ENCODE measurements around the gene R3HDM2. TPM values are rescaled to one million over a fixed set of nuclear protein-coding genes. Genes with fewer than 3 reads are reported as not detected.

Gene R3HDM2
- total RNA-seq, 2 experiments from 2014 or later = 70.2 to 71.5 TPM

- no peak overlapping the region for H3K27ac Mint-ChIP-seq
- CTCF ChIA-PET = interaction anchor here (1.9 to 12.1 kb wide), 3 partner anchors 9 to 20 kb away, joined by 4 to 253 read pairs (median 80); partner anchors contain the start of gene NXPH4
- no peak for DNase-seq
Observed at GRCh38 chr12:57236201-57236924, 194.5 kb downstream of the R3HDM2 start.

GRCh38 chr12:57235728-57236131, 195.1 kb downstream of the R3HDM2 start:
- ChIA-PET POLR2A (interaction anchor here (1.2 to 1.5 kb wide), 2 partner anchors 10 to 11 kb away, joined by 3 to 4 read pairs; no protein-coding TSS in a partner anchor), CTCF (interaction anchor here (12.1 kb wide), 1 partner anchor 20 kb away, joined by 253 read pairs; the partner anchor contains the start of gene NXPH4)
- no peaks in the 10 kb centered on the region for H3K9me3 Mint-ChIP-seq
- H3K27me3 Mint-ChIP-seq = peaks cover 25% of the 10 kb centered on the region
- H3K4me1 Mint-ChIP-seq = peaks cover 73% of the 10 kb centered on the region
- no peak overlapping the region for H3K27ac Mint-ChIP-seq
- no peak overlapping the region for H3K4me3 Mint-ChIP-seq
- peaks cover 63% of the 10 kb centered on the region for H3K36me3 Mint-ChIP-seq (ENCODE audit: low read depth)
- no peak for DNase-seq

More at GRCh38 chr12:57236201-57236924, 194.5 kb downstream of the R3HDM2 start:
- peaks cover 72% of the 10 kb centered on the region for H3K4me1 Mint-ChIP-seq
- no peak overlapping the region for H3K4me3 Mint-ChIP-seq
- no peaks in the 10 kb centered on the region for H3K9me3 Mint-ChIP-seq
- H3K36me3 Mint-ChIP-seq (ENCODE audit: low read depth) = peaks cover 57% of the 10 kb centered on the region
- H3K27me3 Mint-ChIP-seq = peaks cover 30% of the 10 kb centered on the region
- POLR2A ChIA-PET = interaction anchor here (1.2 to 3.3 kb wide), 3 partner anchors 10 to 22 kb away, joined by 3 to 24 read pairs (median 4); no protein-coding TSS in a partner anchor

GRCh38 chr12:57235017-57235727, 195.7 kb downstream of the R3HDM2 start:
- POLR2A ChIA-PET = interaction anchor here (1.2 to 1.5 kb wide), 2 partner anchors 9 to 11 kb away, joined by 3 to 4 read pairs; no protein-coding TSS in a partner anchor
- Mint-ChIP-seq H3K27me3 (peaks cover 19% of the 10 kb centered on the region), H3K4me3 (no peak overlapping the region), H3K9me3 (no peaks in the 10 kb centered on the region), H3K4me1 (peaks cover 73% of the 10 kb centered on the region), H3K36me3 (ENCODE audit: low read depth) (peaks cover 64% of the 10 kb centered on the region), H3K27ac (no peak overlapping the region)
- CTCF ChIA-PET = interaction anchor here (12.1 kb wide), 1 partner anchor 19 kb away, joined by 253 read pairs; the partner anchor contains the start of gene NXPH4
- DNase-seq = no peak

- H3K27ac Mint-ChIP-seq = no peak overlapping the region
Observed at GRCh38 chr12:57234571-57235016, 196.2 kb downstream of the R3HDM2 start.

GRCh38 chr12:57234233-57234570, 196.6 kb downstream of the R3HDM2 start:
- CTCF ChIA-PET = interaction anchor here (1.3 kb wide), 1 partner anchor 21 kb away, joined by 4 read pairs; no protein-coding TSS in a partner anchor
- no peaks in the 10 kb centered on the region for H3K9me3 Mint-ChIP-seq
- H3K4me1 Mint-ChIP-seq = peaks cover 75% of the 10 kb centered on the region
- H3K4me3 Mint-ChIP-seq = no peak overlapping the region
- peaks cover 19% of the 10 kb centered on the region for H3K27me3 Mint-ChIP-seq
- H3K27ac Mint-ChIP-seq = peak overlapping the region; percentile 28
- DNase-seq = no peak
- POLR2A ChIA-PET = no interaction called here
- H3K36me3 Mint-ChIP-seq (ENCODE audit: low read depth) = peaks cover 71% of the 10 kb centered on the region

More at GRCh38 chr12:57234571-57235016, 196.2 kb downstream of the R3HDM2 start:
- H3K4me1 Mint-ChIP-seq = peaks cover 75% of the 10 kb centered on the region
- H3K27me3 Mint-ChIP-seq = peaks cover 19% of the 10 kb centered on the region
- ChIA-PET CTCF (no interaction called here), POLR2A (no interaction called here)
- peaks cover 70% of the 10 kb centered on the region for H3K36me3 Mint-ChIP-seq (ENCODE audit: low read depth)
- no peaks in the 10 kb centered on the region for H3K9me3 Mint-ChIP-seq
- DNase-seq = no peak
- H3K4me3 Mint-ChIP-seq = no peak overlapping the region

- Mint-ChIP-seq H3K27ac (peak overlapping the region; percentile 28), H3K27me3 (peaks cover 16% of the 10 kb centered on the region), H3K4me1 (peaks cover 77% of the 10 kb centered on the region), H3K36me3 (ENCODE audit: low read depth) (peaks cover 71% of the 10 kb centered on the region), H3K9me3 (no peaks in the 10 kb centered on the region), H3K4me3 (no peak overlapping the region)
- CTCF ChIA-PET = interaction anchor here (1.2 to 1.4 kb wide), 3 partner anchors 8 to 20 kb away, joined by 3 to 4 read pairs (median 3); no protein-coding TSS in a partner anchor
- POLR2A ChIA-PET = interaction anchor here (2.3 kb wide), 1 partner anchor 10 kb away, joined by 6 read pairs; no protein-coding TSS in a partner anchor
- DNase-seq = no peak
Observed at GRCh38 chr12:57233357-57234232, 197.2 kb downstream of the R3HDM2 start.

- DNase-seq = no peak
- Mint-ChIP-seq H3K4me1 (peaks cover 73% of the 10 kb centered on the region), H3K9me3 (no peaks in the 10 kb centered on the region), H3K27me3 (peaks cover 12% of the 10 kb centered on the region), H3K36me3 (ENCODE audit: low read depth) (peaks cover 67% of the 10 kb centered on the region), H3K27ac (no peak overlapping the region), H3K4me3 (peak overlapping the region; percentile 21)
- ChIA-PET POLR2A (interaction anchor here (2.3 to 3.5 kb wide), 2 partner anchors 7 to 9 kb away, joined by 6 to 51 read pairs; no protein-coding TSS in a partner anchor), CTCF (interaction anchor here (0.9 to 1.4 kb wide), 3 partner anchors 10 to 18 kb away, joined by 3 to 4 read pairs (median 3); no protein-coding TSS in a partner anchor)
Observed at GRCh38 chr12:57232156-57232756, 198.6 kb downstream of the R3HDM2 start.

GRCh38 chr12:57231276-57232021, 199.4 kb downstream of the R3HDM2 start:
- H3K4me1 Mint-ChIP-seq = peaks cover 71% of the 10 kb centered on the region
- H3K27ac Mint-ChIP-seq = no peak overlapping the region
- no peak for DNase-seq
- H3K36me3 Mint-ChIP-seq (ENCODE audit: low read depth) = peaks cover 61% of the 10 kb centered on the region
- H3K27me3 Mint-ChIP-seq = peaks cover 10% of the 10 kb centered on the region
- peak overlapping the region; percentile 94 for H3K4me3 Mint-ChIP-seq
- POLR2A ChIA-PET = interaction anchor here (2.3 to 3.5 kb wide), 2 partner anchors 8 kb away, joined by 6 to 51 read pairs; no protein-coding TSS in a partner anchor
- H3K9me3 Mint-ChIP-seq = no peaks in the 10 kb centered on the region
- CTCF ChIA-PET = interaction anchor here (2.7 to 7.3 kb wide), 2 partner anchors 10 to 17 kb away, joined by 110 to 146 read pairs; a partner anchor contains a TSS

- CTCF ChIA-PET = interaction anchor here (1.5 to 7.3 kb wide), 4 partner anchors 11 to 228 kb away, joined by 3 to 146 read pairs (median 62); partner anchors contain the start of gene GLI1
- H3K4me3 Mint-ChIP-seq = peak overlapping the region; percentile 94
- peak overlapping the region; percentile 80 for H3K27ac Mint-ChIP-seq
- H3K27me3 Mint-ChIP-seq = peaks cover 17% of the 10 kb centered on the region
- H3K36me3 Mint-ChIP-seq (ENCODE audit: low read depth) = peaks cover 56% of the 10 kb centered on the region
- H3K4me1 Mint-ChIP-seq = peaks cover 72% of the 10 kb centered on the region
- H3K9me3 Mint-ChIP-seq = no peaks in the 10 kb centered on the region
- POLR2A ChIA-PET = interaction anchor here (1.4 to 3.5 kb wide), 8 partner anchors 9 to 230 kb away, joined by 5 to 51 read pairs (median 9); partner anchors contain the start of genes GLI1, NEMP1 and STAT6
- DNase-seq = no peak
Observed at GRCh38 chr12:57230381-57231155, 200.3 kb downstream of the R3HDM2 start.

- CTCF ChIA-PET = interaction anchor here (0.7 to 7.3 kb wide), 15 partner anchors 12 to 244 kb away, joined by 3 to 146 read pairs (median 4); partner anchors contain the start of gene GLI1
- H3K4me3 Mint-ChIP-seq = peak within 1 kb of the TSS; percentile 94
- peak; percentile 93 for DNase-seq
- POLR2A ChIA-PET = interaction anchor here (1.1 to 3.5 kb wide), 11 partner anchors 10 to 594 kb away, joined by 3 to 51 read pairs (median 7); partner anchors contain the start of genes CDK4, GLI1, NEMP1 and STAT6
- peaks cover 75% of the 10 kb centered on the region for H3K4me1 Mint-ChIP-seq
- peaks cover 22% of the 10 kb centered on the region for H3K27me3 Mint-ChIP-seq
- H3K9me3 Mint-ChIP-seq = no peaks in the 10 kb centered on the region
- peaks cover 51% of the 10 kb centered on the region for H3K36me3 Mint-ChIP-seq (ENCODE audit: low read depth)
- H3K27ac Mint-ChIP-seq = peak within 1 kb of the TSS; percentile 80
Observed at GRCh38 chr12:57229634-57230380, 201.0 kb downstream of the R3HDM2 start, which contains the start of gene SHMT2. SHMT2 (plus strand) TSS chr12:57229711; CDS start chr12:57229779, 68 bp downstream.
